Measurements from ENCODE around the gene PLAGL2.

- no peak for TF ChIP-seq CTCF (conservative IDR thresholded peaks at IDR 0.05; ENCODE audit: low read depth in 2 of 2)
- TF ChIP-seq EZH2 (IDR thresholded peaks at IDR 0.05; ENCODE audit: low read depth, unreplicated experiment) = no peak
- peak; percentile 83 for TF ChIP-seq POLR2AphosphoS5 (IDR thresholded peaks at IDR 0.05; ENCODE audit: low read depth)
- no peak for TF ChIP-seq EZH2phosphoT487 (IDR thresholded peaks at IDR 0.05; ENCODE audit: unreplicated experiment)
- TF ChIP-seq NANOG (IDR thresholded peaks at IDR 0.05; ENCODE audit: borderline replicate concordance) = no peak
- TF ChIP-seq JUNB (IDR thresholded peaks at IDR 0.05; ENCODE audit: unreplicated experiment) = no peak
- TF ChIP-seq CREB1 (CRISPR knock-in tag; IDR thresholded peaks at IDR 0.05; ENCODE audit: low read depth) = no peak
- TF ChIP-seq ZNF331 (CRISPR knock-in tag; IDR thresholded peaks at IDR 0.05; ENCODE audit: low read depth) = no peak
- no peak for TF ChIP-seq ZNF114 (CRISPR knock-in tag; IDR thresholded peaks at IDR 0.05)
- TF ChIP-seq REST (IDR thresholded peaks at IDR 0.05; ENCODE audit: unreplicated experiment) = no peak
Observed at GRCh38 chr20:32189691-32190615, 17.6 kb downstream of the PLAGL2 start.

Data from GM23338 (cell line).